Smooth muscle cell (in vitro differentiated cells): ENCODE results near the gene CHD6. TPM values are rescaled to one million over a fixed set of nuclear protein-coding genes. Genes with fewer than 3 reads are reported as not detected.

ENCODE experiments used
- DNase-seq: peaks from one replicate; lab custom pipeline; 2025; ENCODE audit not compliant: unreplicated experiment; lab: John Stamatoyannopoulos, UW
- H2AFZ ChIP-seq: fragments of 200-600 bp; sonication (generic); 2 replicates; pipeline ENCODE4 v1.6.0; 2016; ENCODE audit warnings: antibody characterized with exemption, low read depth, mild to moderate bottlenecking
- H3F3A ChIP-seq: fragments of 200-600 bp; sonication (generic); 2 replicates; pipeline ENCODE4 v1.6.0; 2017; ENCODE audit warnings: antibody characterized with exemption, low read depth
- H3K27ac ChIP-seq: fragments of 200-600 bp; sonication (generic); 2 replicates; pipeline ENCODE4 v1.5.1; 2016; ENCODE audit warnings: low read depth, mild to moderate bottlenecking
- H3K27me3 ChIP-seq: fragments of 200-600 bp; sonication (generic); 2 replicates; pipeline ENCODE4 v1.6.1; 2016; ENCODE audit warnings: low read depth, mild to moderate bottlenecking
- H3K36me3 ChIP-seq: fragments of 200-600 bp; sonication (generic); 2 replicates; pipeline ENCODE4 v1.5.1; 2016; ENCODE audit warnings: low read depth
- H3K4me1 ChIP-seq: fragments of 200-600 bp; sonication (generic); 2 replicates; pipeline ENCODE4 v1.5.1; 2016; ENCODE audit warnings: low read depth
- H3K4me2 ChIP-seq: fragments of 200-600 bp; sonication (generic); 2 replicates; pipeline ENCODE4 v1.6.0; 2016; ENCODE audit warnings: mild to moderate bottlenecking
- H3K4me3 ChIP-seq: fragments of 200-600 bp; sonication (generic); 2 replicates; pipeline ENCODE4 v1.5.1; 2016; ENCODE audit warnings: mild to moderate bottlenecking
- H3K79me2 ChIP-seq: fragments of 200-600 bp; sonication (generic); 2 replicates; pipeline ENCODE4 v1.6.0; 2016; ENCODE audit warnings: low read depth, mild to moderate bottlenecking
- H3K9ac ChIP-seq: fragments of 200-600 bp; sonication (generic); 2 replicates; pipeline ENCODE4 v1.6.0; 2016; ENCODE audit warnings: low read depth
- H3K9me3 ChIP-seq: fragments of 200-600 bp; sonication (generic); replicated peaks from 2 replicates; pipeline ENCODE4 v1.5.1; 2016; ENCODE audit warnings: low read depth
- H4K20me1 ChIP-seq: fragments of 200-600 bp; sonication (generic); 2 replicates; pipeline ENCODE4 v1.6.0; 2016; ENCODE audit warnings: low read depth
- WGBS: methylation state at CpG from one replicate; pipeline ENCODE4 v1.1.7; 2016; ENCODE audit warnings: low lambda C conversion rate; 5-methylcytosine and 5-hydroxymethylcytosine counted together
- polyA plus RNA-seq: library from polyadenylated mRNA; unstranded; fragments of >200 nt; fragmentation: Nextera tagmentation; extraction: Ambion mirVana; gene quantifications from 2 replicates; pipeline ENCODE4 v1.2.1, GENCODE V29; 2016
- total RNA-seq: library from RNA; depleted of rRNA; stranded (reverse); fragments of >200 nt; gene quantifications from 2 replicates; pipeline ENCODE4 v1.2.3, GENCODE V29; 2014
- TF ChIP-seq, protein P1 (sequence below): fragments of 200-600 bp; sonication (generic); IDR thresholded peaks from 2 replicates; pipeline ENCODE4 v1.5.1; 2017; ENCODE audit warnings: borderline replicate concordance, mild to moderate bottlenecking, antibody characterized with exemption; ENCODE audit not compliant: insufficient read depth, poor library complexity, severe bottlenecking

Gene CHD6
- total and polyA plus RNA-seq, 2 experiments from 2014 or later, result 41.7 to 47.8 TPM

DNA sequence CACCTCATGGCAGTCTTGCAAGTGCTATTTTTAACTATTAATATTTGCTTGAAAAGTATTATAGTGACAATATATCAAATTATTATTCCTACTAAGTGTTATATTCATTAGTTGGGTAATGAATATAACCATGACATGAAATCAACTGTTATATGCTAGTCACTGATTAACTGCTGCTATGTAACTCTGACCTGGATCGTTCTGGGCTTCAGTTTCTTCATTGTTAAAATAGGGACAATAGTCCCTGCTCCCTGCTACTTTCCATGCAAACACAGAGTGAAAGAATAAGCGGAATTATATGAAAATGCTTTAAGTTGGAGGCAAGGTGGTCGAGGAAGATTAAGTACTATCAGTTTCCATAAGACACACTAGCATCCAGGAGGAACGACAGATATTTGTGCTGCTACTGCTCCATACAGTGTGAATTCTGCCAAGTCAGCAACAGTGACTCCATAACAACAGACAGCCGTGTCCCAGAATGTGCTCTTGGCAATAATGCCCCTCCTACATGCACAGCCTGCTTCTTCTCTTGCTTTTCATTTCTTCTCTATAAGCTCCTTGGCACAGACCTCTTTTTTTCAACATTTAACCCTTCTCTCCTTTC, 107.2 kb downstream of the CHD6 start:
- TF ChIP-seq, protein P1, sequence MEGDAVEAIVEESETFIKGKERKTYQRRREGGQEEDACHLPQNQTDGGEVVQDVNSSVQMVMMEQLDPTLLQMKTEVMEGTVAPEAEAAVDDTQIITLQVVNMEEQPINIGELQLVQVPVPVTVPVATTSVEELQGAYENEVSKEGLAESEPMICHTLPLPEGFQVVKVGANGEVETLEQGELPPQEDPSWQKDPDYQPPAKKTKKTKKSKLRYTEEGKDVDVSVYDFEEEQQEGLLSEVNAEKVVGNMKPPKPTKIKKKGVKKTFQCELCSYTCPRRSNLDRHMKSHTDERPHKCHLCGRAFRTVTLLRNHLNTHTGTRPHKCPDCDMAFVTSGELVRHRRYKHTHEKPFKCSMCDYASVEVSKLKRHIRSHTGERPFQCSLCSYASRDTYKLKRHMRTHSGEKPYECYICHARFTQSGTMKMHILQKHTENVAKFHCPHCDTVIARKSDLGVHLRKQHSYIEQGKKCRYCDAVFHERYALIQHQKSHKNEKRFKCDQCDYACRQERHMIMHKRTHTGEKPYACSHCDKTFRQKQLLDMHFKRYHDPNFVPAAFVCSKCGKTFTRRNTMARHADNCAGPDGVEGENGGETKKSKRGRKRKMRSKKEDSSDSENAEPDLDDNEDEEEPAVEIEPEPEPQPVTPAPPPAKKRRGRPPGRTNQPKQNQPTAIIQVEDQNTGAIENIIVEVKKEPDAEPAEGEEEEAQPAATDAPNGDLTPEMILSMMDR, result no peak
- Histone ChIP-seq H3K9ac (no peak overlapping the region), H3K79me2 (peaks cover 12% of the 10 kb centered on the region), H3K27ac (peak overlapping the region; percentile 1), H3K27me3 (no peaks in the 10 kb centered on the region), H4K20me1 (peaks cover 72% of the 10 kb centered on the region), H2AFZ (no peak overlapping the region), H3K4me3 (no peak overlapping the region), H3K4me2 (no peak overlapping the region), H3K36me3 (peaks cover 3% of the 10 kb centered on the region), H3K4me1 (peaks cover 7% of the 10 kb centered on the region), H3K9me3 (no peaks in the 10 kb centered on the region), H3F3A (no peaks in the 10 kb centered on the region)
- 75% methylated on average over 5 of the region's 5 CpGs for WGBS
- DNase-seq, result no peak

DNA sequence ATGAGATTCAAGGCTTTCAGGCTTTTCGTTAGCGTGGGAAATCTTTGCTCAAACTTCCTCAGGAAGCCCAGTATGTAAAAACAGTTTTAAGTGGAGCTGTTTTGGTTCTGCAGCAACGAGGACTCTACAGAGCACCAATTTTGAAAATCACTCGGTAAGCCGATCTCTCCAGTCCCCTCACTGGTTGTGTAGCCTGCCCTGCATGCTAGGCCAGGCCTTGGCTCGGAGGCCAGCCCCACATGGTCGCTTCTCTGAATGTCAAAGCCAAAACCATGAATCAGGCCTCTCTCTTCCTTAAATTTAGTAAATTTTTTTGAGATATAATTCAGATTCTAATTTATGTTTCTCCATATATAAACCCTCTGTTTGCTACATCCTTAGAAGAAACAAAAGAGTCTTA, 108.0 kb downstream of the CHD6 start:
- Histone ChIP-seq H3K36me3 (peaks cover 3% of the 10 kb centered on the region), H3F3A (no peaks in the 10 kb centered on the region), H3K4me3 (no peak overlapping the region), H3K9ac (no peak overlapping the region), H3K9me3 (no peaks in the 10 kb centered on the region), H3K79me2 (peaks cover 15% of the 10 kb centered on the region), H3K27me3 (no peaks in the 10 kb centered on the region), H3K27ac (peak overlapping the region; percentile 44), H2AFZ (no peak overlapping the region), H4K20me1 (peaks cover 68% of the 10 kb centered on the region), H3K4me2 (peak overlapping the region; percentile 20), H3K4me1 (peaks cover 7% of the 10 kb centered on the region)
- DNase-seq, result no peak
- TF ChIP-seq, protein P1, result no peak
- WGBS, result 64% methylated on average over 7 of the region's 7 CpGs

DNA sequence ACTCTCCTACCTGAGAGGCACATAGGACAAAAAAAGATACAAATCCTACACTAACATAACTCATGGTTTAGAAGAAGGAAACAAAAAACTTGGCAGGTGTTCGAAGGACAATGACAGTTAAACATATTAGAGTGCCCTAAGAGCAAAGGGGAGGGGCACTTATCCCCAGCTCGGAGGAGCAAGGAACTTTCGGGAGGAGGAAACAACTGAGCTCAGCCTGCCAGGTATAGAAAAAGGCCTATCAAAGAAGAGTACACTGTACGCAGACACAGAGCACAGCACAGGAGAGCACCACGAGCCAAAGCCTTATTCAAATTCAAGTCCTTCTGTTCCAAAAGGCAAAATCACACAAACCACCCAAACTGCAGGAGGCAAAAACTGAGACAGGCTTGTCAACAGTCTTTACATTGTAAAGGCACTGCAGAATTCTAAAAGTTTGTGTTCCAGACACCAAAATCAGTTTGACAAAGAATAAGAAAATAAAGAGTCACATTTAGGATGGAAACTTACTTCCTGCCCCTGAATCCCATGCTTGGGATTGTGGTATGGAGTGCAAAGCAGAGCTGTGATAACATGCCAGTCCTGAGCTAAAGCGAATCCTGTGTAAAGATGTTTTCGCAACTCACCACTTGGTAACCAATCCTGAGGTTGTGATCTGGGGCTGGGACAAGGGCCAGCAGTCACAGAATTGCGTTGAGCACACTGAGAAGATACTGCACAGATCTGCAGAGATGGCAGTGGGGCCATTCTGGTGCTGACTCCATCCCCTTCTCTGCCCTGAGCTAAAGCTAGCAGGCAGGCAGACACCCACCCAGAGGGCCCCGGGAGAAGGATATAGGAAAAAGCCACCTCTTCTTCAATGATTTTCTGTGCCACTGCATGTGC, 108.6 kb downstream of the CHD6 start:
- Histone ChIP-seq H3K4me2 (peak overlapping the region; percentile 20), H4K20me1 (peaks cover 62% of the 10 kb centered on the region), H3K9me3 (no peaks in the 10 kb centered on the region), H3K79me2 (peaks cover 15% of the 10 kb centered on the region), H3K36me3 (peaks cover 10% of the 10 kb centered on the region), H3F3A (no peaks in the 10 kb centered on the region), H3K4me3 (no peak overlapping the region), H3K9ac (no peak overlapping the region), H2AFZ (no peak overlapping the region), H3K27me3 (no peaks in the 10 kb centered on the region), H3K4me1 (peaks cover 7% of the 10 kb centered on the region), H3K27ac (peak overlapping the region; percentile 44)
- TF ChIP-seq, protein P1, result no peak
- peak; percentile 20 for DNase-seq
- 51% methylated on average over 9 of the region's 9 CpGs for WGBS
